Measurements from ENCODE around the gene SUSD3.

DNA sequence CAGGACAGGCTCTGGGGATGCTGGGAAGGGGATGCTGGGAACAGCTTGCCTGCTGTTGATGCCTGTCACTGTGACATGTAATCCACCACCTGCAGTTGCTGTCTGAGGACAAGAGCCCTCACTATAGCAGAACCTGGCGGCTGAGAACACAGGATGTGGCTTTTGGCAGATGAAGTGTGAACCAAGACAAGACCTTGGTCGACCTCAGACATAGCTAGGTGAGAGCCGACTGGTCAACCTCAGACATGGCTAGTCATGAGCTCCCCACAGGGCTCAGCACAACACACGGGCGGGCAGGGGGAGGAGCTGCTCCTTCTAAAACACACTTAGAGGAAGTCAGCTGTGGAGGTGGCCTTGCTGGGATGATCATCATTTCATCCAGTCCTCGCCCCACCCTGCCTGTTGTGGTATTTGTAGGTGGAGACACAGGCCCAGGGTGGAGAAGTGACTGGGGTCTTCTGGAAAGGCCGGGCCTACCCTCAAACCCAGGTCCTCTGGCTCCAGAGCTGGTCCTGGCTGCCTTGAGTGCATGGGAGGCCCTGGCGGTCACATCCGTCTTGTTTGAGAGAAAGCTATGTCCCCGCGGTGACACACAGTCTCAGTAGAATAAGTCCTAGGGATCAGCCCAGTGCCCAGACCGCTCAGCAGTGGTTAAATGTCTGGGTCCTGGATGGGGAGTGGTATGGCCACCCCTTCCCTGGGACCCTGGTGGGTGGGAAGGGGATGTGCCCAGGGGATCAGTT is 6.1 kb downstream of the SUSD3 start:
- TF ChIP-seq EZH2 (IDR thresholded peaks at IDR 0.05; ENCODE audit: borderline replicate concordance, low read depth, low read length, severe bottlenecking) = no peak
- TF ChIP-seq, protein P1, sequence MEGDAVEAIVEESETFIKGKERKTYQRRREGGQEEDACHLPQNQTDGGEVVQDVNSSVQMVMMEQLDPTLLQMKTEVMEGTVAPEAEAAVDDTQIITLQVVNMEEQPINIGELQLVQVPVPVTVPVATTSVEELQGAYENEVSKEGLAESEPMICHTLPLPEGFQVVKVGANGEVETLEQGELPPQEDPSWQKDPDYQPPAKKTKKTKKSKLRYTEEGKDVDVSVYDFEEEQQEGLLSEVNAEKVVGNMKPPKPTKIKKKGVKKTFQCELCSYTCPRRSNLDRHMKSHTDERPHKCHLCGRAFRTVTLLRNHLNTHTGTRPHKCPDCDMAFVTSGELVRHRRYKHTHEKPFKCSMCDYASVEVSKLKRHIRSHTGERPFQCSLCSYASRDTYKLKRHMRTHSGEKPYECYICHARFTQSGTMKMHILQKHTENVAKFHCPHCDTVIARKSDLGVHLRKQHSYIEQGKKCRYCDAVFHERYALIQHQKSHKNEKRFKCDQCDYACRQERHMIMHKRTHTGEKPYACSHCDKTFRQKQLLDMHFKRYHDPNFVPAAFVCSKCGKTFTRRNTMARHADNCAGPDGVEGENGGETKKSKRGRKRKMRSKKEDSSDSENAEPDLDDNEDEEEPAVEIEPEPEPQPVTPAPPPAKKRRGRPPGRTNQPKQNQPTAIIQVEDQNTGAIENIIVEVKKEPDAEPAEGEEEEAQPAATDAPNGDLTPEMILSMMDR (IDR thresholded peaks at IDR 0.05; ENCODE audit: borderline replicate concordance, extremely low read depth, low read length, poor library complexity, severe bottlenecking) = no peak
